Measurements from ENCODE around the gene GABRB3.

Gene GABRB3

GRCh38 chr15:26673445-26673844 lies 99.4 kb downstream of the GABRB3 start:
- DNase-seq: no peak

- DNase-seq: no peak
Measured at GRCh38 chr15:26670116-26670515, 102.8 kb downstream of the GABRB3 start.

DNA sequence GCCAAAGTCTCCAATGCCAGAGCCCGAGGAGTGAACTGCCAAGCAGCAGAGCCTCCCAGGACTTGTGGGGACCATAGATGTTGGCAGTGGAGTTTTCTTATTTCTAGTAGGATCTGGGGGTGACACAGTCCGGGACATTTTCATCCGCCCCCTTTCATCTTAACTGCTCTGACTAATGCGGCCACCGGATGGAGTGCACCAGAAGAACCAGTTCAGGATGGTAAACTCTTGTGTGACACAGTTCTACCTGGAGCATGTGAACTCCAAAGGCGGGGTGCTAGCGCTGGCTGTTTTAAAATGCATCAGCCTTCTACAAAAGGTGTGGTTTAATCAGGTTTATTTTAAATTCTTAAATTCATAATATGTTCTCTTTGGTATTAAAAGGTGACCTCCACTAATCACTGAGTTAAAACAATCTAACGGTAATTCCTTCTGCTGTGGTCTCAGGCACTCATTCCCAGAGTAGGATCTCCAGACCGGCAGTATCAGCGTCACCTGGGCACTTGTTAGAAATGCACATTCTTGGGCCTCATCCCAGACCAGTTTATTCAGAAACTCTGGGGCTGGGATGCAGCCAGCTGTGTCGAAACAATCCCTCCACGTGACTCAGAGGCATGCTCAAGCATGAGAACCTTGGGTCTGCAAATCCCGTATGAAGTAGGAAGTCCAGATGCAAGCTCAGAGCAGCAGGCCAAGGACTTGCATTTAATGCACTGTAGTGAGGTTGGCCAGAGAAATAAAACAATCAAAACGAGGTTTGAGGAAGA lies 105.5 kb downstream of the GABRB3 start:
- DNase-seq: no peak

GRCh38 chr15:26665957-26666791 lies 106.7 kb downstream of the GABRB3 start:
- no peak for DNase-seq

DNA sequence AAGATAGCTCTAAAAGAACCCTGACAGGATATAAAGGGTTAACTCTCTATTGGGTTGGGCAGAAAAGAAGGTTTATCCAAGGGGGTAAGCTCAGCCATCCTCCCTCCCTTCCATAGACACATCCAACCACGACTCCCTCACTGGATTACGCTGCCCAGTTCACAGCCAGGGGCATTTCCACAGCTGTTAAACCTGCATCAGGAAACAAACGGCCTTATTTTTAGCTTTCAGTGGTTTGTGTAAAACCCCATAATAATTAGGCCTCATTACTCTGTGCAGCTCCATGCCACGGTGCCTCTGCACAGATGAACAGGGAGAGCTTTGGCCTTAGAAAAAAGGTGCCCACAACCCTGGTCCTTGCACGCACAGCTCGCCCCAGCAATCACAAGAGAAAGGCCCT lies 110.6 kb downstream of the GABRB3 start:
- no peak for DNase-seq

DNA sequence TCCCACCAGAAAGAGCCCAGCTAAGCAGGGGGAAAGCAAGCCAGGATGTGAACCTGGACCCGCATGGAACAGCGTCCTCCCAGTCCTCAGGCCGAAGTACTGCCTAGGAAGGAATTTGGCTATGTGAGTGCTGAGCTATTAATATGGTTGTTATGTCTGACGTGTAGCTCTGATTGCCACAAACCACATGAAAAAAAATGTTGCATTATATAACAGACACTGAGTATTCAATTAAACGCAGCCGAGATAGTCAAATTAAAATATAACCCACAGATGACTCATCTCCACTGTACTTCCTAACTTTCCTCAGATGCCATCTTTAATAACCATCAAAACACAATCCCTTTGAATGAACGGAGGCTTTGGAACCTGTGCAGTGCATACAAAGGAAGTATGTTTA lies 111.1 kb downstream of the GABRB3 start:
- DNase-seq: no peak

GRCh38 chr15:26661107-26661506 lies 111.8 kb downstream of the GABRB3 start:
- no peak for DNase-seq

DNA sequence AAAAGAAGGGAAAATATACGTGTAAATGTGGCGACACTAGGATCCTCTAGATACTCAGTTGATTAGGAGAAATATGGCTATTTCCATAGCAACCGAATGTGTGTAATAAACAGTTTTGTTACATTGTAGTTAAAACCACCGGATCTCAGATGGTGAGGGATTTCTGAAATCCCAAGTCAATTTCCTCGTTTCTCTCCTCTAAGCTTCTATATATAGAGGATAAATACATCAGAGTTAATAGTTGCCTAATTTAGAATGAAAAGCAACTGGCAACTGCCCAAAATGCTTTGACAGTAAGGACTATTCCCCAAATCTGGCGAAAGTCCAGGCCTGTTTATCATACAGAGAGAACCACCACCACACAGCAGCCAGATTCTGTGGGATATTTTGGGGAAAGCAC lies 112.6 kb downstream of the GABRB3 start:
- no peak for DNase-seq

GRCh38 chr15:26658290-26658689 lies 114.6 kb downstream of the GABRB3 start:
- DNase-seq: no peak

GRCh38 chr15:26656080-26656479 lies 116.8 kb downstream of the GABRB3 start:
- DNase-seq: no peak

DNA sequence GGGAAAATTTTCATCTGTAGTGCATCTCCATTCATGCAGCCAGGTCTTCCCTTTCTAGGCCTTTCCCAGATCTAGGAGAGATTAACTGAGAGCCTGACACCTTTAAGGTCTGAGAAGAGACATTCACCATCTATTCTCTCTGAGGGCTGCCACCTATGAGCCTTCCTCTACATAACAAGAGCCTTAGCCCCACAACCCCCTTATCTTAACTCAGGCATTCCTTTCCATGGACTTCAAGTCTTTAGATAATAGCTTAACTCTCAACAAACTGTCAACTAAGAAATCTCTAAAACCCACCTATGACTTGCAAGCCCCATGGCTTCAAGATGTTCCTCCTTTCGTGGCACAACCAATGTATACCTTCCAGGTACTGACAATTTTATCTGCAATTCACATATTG lies 121.0 kb downstream of the GABRB3 start:
- DNase-seq: no peak

- no peak for DNase-seq
Measured at GRCh38 chr15:26648676-26649075, 124.2 kb downstream of the GABRB3 start.

- DNase-seq: no peak
Measured at GRCh38 chr15:26644948-26645347, 127.9 kb downstream of the GABRB3 start.

GRCh38 chr15:26641144-26641543 lies 131.7 kb downstream of the GABRB3 start:
- no peak for DNase-seq

GRCh38 chr15:26640601-26641000 lies 132.3 kb downstream of the GABRB3 start:
- DNase-seq: no peak

- no peak for DNase-seq
Measured at GRCh38 chr15:26639966-26640365, 132.9 kb downstream of the GABRB3 start.

GRCh38 chr15:26635614-26636013 lies 137.3 kb downstream of the GABRB3 start:
- DNase-seq: no peak

DNA sequence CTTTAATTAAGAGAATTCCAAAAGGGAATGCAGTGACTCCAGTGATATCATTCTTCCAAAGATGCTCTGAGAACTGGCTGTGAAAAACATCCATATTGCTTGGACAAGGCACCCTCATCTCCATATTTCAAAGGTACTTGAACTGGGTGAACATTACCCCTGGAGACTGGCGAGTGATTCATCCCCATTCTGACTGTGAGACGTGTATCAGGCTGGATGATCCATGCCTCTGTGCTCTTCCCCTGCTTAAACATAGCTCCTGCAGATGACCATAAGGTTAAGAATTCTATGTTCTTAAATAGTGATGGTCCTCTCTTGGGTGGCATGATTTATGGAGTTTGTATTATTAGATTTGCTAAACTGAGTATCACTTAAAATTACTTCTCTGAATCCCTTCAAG lies 137.8 kb downstream of the GABRB3 start:
- DNase-seq: no peak

DNA sequence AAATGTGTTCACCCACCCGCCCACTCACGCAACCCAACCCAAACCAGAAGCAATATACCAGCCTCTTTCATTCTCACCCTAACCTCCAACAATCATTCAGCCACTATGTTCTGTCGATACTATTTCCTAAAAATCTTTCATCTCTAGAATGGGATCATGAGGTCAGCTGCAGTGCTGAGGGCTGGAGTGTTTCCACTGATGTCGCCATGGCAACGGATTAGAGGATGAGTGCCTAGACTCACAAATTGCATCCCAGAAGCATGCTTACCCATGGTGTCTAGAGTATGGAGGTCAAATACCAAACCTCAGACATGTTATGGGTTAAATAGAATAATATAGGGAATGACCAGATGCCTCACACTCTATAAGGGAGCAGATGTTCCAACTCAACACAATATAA lies 138.5 kb downstream of the GABRB3 start:
- DNase-seq: no peak

DNA sequence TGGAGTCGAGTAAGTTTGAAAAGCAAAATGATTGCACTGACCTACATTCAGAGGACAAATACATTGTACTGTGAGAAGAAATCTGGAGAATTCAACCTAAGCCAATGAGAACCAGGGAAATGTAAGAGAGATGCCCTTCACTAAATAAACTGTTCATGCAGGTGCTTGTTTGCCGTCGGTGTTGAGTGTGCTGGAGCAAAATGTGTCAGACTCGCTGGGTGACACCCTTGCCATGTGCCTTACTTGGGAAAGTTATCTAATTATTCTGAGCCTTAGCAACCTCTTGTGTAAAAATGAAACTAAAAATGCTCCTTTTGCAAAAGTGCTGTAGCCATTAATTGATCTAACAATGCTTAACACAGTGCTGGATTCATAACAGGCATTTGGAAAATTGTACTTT lies 140.4 kb downstream of the GABRB3 start:
- no peak for DNase-seq

GRCh38 chr15:26631894-26632293 lies 141.0 kb downstream of the GABRB3 start:
- no peak for DNase-seq

- DNase-seq: no peak
Measured at GRCh38 chr15:26630857-26631256, 142.0 kb downstream of the GABRB3 start.

DNA sequence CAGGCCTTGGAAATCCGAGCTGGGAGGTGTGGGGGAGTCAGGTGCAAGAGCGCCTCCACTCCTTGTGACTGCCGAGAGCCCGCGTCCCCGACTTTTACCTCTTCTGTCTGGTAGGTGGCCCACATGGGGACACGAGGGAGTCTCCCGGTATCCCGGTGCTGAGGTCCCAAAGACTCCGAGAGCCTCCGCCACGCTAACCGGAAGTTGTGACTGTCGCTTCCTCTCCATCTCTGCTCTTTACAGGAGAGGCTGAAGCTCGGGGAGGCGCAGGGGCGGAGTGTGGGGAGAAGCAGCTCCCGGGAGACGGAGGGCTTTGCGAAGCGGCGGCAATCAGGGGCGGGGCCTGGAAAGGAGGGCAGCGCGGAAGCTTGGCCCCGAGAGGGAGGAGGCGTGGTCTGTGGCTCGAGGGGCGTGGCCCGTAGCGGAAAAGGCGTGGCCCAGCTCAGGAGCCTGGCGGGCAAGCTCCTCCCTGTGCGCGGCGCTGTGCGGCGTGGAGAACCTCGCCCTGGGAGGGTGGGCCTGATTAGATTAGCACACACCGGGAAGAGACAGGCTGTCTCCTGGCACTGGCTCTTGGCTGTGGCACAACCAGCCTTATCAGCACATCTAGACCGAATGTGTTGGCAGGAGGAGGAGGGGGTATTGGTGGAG lies 143.9 kb downstream of the GABRB3 start:
- no peak for DNase-seq

- DNase-seq: no peak
Measured at GRCh38 chr15:26628071-26628470, 144.8 kb downstream of the GABRB3 start.
